Neural cell (in vitro differentiated cells): ENCODE data around the gene LCA5. TPM values are rescaled to one million over a fixed set of nuclear protein-coding genes. Genes with fewer than 3 reads are reported as not detected.

ENCODE experiments used
- H2AFZ ChIP-seq: fragments of 200-600, 300-800 bp; sonication (generic), shearing (Covaris generic); 2 replicates; pipeline ENCODE4 v1.6.0; 2014; ENCODE audit warnings: low read depth, mild to moderate bottlenecking, antibody characterized with exemption, low read length, moderate library complexity
- H3F3A ChIP-seq: fragments of 200-600 bp; shearing (Covaris generic); 2 replicates; pipeline ENCODE4 v1.6.1; 2016; ENCODE audit warnings: mild to moderate bottlenecking, moderate library complexity, mixed read lengths, antibody characterized with exemption, low read length; ENCODE audit not compliant: insufficient read depth, poor library complexity, severe bottlenecking
- H3K27ac ChIP-seq: fragments of 200-600, 300-800 bp; sonication (generic), shearing (Covaris generic); 2 replicates; pipeline ENCODE4 v1.5.1; 2014; ENCODE audit warnings: mild to moderate bottlenecking, low read length, moderate library complexity
- H3K27me3 ChIP-seq: fragments of 300-800, 200-600 bp; sonication (generic), shearing (Covaris generic); 2 replicates; pipeline ENCODE4 v1.6.0; 2014; ENCODE audit warnings: mild to moderate bottlenecking, low read depth, low read length, moderate library complexity; ENCODE audit not compliant: insufficient read depth
- H3K36me3 ChIP-seq: fragments of 300-800, 200-600 bp; sonication (generic), shearing (Covaris generic); 2 replicates; pipeline ENCODE4 v1.5.1; 2014; ENCODE audit warnings: mild to moderate bottlenecking, antibody characterized with exemption, low read length, moderate library complexity; ENCODE audit not compliant: insufficient read depth
- H3K4me2 ChIP-seq: fragments of 300-800, 200-600 bp; sonication (generic), shearing (Covaris generic); 2 replicates; pipeline ENCODE4 v1.6.0; 2014; ENCODE audit warnings: mild to moderate bottlenecking, low read length
- H3K4me3 ChIP-seq: fragments of 300-800, 200-600 bp; sonication (generic), shearing (Covaris generic); 2 replicates; pipeline ENCODE4 v1.5.1; 2014; ENCODE audit warnings: mild to moderate bottlenecking, low read length, moderate library complexity
- H3K79me2 ChIP-seq: fragments of 200-600 bp; shearing (Covaris generic); replicated peaks from 2 replicates; pipeline ENCODE4 v1.6.0; 2014; ENCODE audit warnings: mild to moderate bottlenecking, low read length, moderate library complexity; ENCODE audit not compliant: insufficient read depth
- H3K9ac ChIP-seq: fragments of 300-800, 200-600 bp; sonication (generic), shearing (Covaris generic); 2 replicates; pipeline ENCODE4 v1.6.1; 2016; ENCODE audit warnings: mild to moderate bottlenecking, low read length, mixed read lengths
- H3K9me2 ChIP-seq: fragments of 200-600 bp; shearing (Covaris generic); 2 replicates; pipeline ENCODE4 v1.6.1; 2016; ENCODE audit warnings: mild to moderate bottlenecking, low read length, mixed read lengths; ENCODE audit not compliant: insufficient read depth
- H3K9me3 ChIP-seq: fragments of 200-600, 300-800 bp; sonication (generic), shearing (Covaris generic); 2 replicates; pipeline ENCODE4 v1.6.1; 2016; ENCODE audit warnings: mild to moderate bottlenecking, mixed run types, low read length, moderate library complexity, mixed read lengths
- H4K20me1 ChIP-seq: fragments of 200-600 bp; shearing (Covaris generic); 2 replicates; pipeline ENCODE4 v1.6.1; 2016; ENCODE audit warnings: mild to moderate bottlenecking, mixed run types; ENCODE audit not compliant: insufficient read depth
- EP300 ChIP-seq: fragments of 450-650 bp; conservative IDR thresholded peaks from 2 replicates; pipeline ENCODE4 v1.6.1; 2014; ENCODE audit warnings: antibody characterized with exemption, mild to moderate bottlenecking, moderate library complexity; ENCODE audit not compliant: poor library complexity, severe bottlenecking
- EZH2 ChIP-seq: fragments of 200-600, 300-800 bp; shearing (Covaris generic), sonication (generic); IDR thresholded peaks from 2 replicates; pipeline ENCODE4 v1.6.1; 2014; ENCODE audit warnings: antibody characterized with exemption, low read length, borderline replicate concordance, mild to moderate bottlenecking; ENCODE audit not compliant: insufficient read depth, poor library complexity, severe bottlenecking
- MXI1 ChIP-seq: fragments of 450-650 bp; conservative IDR thresholded peaks from 2 replicates; pipeline ENCODE4 v1.6.1; 2014; ENCODE audit warnings: antibody characterized with exemption, mild to moderate bottlenecking; ENCODE audit not compliant: poor library complexity, severe bottlenecking
- POLR2AphosphoS5 ChIP-seq: IDR thresholded peaks from 2 replicates; pipeline ENCODE4 v1.6.1; 2012
- RAD21 ChIP-seq: fragments of 450-650 bp; conservative IDR thresholded peaks from 2 replicates; pipeline ENCODE4 v1.6.1; 2014; ENCODE audit warnings: antibody characterized with exemption, mild to moderate bottlenecking, moderate library complexity
- SMC3 ChIP-seq: fragments of 450-650 bp; conservative IDR thresholded peaks from 2 replicates; pipeline ENCODE4 v1.6.1; 2014; ENCODE audit warnings: antibody characterized with exemption, mild to moderate bottlenecking, moderate library complexity; ENCODE audit not compliant: poor library complexity
- TAF1 ChIP-seq: IDR thresholded peaks from 2 replicates; pipeline ENCODE4 v1.6.1; 2012; ENCODE audit warnings: low read depth
- polyA plus RNA-seq: library from polyadenylated mRNA; depleted of rRNA; stranded (reverse); fragments of >200 nt; gene quantifications from 2 replicates; pipeline ENCODE4 v1.2.3, GENCODE V29; 2014
- TF ChIP-seq, protein P1 (sequence below): fragments of 450-650 bp; IDR thresholded peaks from 2 replicates; pipeline ENCODE4 v1.5.1; 2014; ENCODE audit warnings: antibody characterized with exemption, mild to moderate bottlenecking, moderate library complexity; ENCODE audit not compliant: poor library complexity, severe bottlenecking
- TF ChIP-seq, protein P2 (sequence below): IDR thresholded peaks from 2 replicates; pipeline ENCODE4 v1.6.1; 2012; ENCODE audit warnings: borderline replicate concordance

LCA5 gene
- polyA plus RNA-seq, 1 donor from 2014 or later: 13.2 TPM

DNA sequence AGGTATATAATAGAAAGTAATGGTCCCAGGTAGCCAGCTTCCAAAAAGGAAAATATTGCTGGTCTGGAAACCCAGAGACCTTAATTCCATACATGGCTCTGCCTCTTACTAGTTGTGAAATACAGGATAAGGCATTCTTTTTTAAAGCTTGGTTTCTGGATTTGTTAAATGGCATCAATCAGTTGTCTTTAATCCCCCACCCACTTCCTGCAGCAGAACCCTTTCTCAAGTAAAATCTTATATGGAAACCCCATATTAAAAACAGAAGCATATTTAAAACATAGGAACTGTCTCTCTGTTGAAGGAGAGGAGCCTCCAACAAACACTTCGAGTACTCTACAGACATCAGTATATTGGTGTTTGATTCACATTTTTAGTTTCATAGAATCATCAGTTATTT lies 6.2 kb upstream of the LCA5 start:
- Histone ChIP-seq H4K20me1 (no peaks in the 10 kb centered on the region), H3K79me2 (peaks cover 25% of the 10 kb centered on the region), H2AFZ (no peak overlapping the region), H3K9me2 (no peaks in the 10 kb centered on the region), H3K9me3 (no peaks in the 10 kb centered on the region), H3K27ac (no peak overlapping the region), H3K4me3 (no peak overlapping the region), H3K36me3 (no peaks in the 10 kb centered on the region), H3K27me3 (no peaks in the 10 kb centered on the region), H3K4me2 (no peak overlapping the region), H3F3A (no peaks in the 10 kb centered on the region), H3K9ac (no peak overlapping the region)
- TF ChIP-seq MXI1: no peak
- no peak for TF ChIP-seq TAF1
- TF ChIP-seq POLR2AphosphoS5: no peak
- TF ChIP-seq, protein P1, sequence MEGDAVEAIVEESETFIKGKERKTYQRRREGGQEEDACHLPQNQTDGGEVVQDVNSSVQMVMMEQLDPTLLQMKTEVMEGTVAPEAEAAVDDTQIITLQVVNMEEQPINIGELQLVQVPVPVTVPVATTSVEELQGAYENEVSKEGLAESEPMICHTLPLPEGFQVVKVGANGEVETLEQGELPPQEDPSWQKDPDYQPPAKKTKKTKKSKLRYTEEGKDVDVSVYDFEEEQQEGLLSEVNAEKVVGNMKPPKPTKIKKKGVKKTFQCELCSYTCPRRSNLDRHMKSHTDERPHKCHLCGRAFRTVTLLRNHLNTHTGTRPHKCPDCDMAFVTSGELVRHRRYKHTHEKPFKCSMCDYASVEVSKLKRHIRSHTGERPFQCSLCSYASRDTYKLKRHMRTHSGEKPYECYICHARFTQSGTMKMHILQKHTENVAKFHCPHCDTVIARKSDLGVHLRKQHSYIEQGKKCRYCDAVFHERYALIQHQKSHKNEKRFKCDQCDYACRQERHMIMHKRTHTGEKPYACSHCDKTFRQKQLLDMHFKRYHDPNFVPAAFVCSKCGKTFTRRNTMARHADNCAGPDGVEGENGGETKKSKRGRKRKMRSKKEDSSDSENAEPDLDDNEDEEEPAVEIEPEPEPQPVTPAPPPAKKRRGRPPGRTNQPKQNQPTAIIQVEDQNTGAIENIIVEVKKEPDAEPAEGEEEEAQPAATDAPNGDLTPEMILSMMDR: no peak
- TF ChIP-seq, protein P2, sequence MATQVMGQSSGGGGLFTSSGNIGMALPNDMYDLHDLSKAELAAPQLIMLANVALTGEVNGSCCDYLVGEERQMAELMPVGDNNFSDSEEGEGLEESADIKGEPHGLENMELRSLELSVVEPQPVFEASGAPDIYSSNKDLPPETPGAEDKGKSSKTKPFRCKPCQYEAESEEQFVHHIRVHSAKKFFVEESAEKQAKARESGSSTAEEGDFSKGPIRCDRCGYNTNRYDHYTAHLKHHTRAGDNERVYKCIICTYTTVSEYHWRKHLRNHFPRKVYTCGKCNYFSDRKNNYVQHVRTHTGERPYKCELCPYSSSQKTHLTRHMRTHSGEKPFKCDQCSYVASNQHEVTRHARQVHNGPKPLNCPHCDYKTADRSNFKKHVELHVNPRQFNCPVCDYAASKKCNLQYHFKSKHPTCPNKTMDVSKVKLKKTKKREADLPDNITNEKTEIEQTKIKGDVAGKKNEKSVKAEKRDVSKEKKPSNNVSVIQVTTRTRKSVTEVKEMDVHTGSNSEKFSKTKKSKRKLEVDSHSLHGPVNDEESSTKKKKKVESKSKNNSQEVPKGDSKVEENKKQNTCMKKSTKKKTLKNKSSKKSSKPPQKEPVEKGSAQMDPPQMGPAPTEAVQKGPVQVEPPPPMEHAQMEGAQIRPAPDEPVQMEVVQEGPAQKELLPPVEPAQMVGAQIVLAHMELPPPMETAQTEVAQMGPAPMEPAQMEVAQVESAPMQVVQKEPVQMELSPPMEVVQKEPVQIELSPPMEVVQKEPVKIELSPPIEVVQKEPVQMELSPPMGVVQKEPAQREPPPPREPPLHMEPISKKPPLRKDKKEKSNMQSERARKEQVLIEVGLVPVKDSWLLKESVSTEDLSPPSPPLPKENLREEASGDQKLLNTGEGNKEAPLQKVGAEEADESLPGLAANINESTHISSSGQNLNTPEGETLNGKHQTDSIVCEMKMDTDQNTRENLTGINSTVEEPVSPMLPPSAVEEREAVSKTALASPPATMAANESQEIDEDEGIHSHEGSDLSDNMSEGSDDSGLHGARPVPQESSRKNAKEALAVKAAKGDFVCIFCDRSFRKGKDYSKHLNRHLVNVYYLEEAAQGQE: no peak
- no peak for TF ChIP-seq EZH2
- no peak for TF ChIP-seq SMC3
- no peak for TF ChIP-seq EP300
- TF ChIP-seq RAD21: no peak

DNA sequence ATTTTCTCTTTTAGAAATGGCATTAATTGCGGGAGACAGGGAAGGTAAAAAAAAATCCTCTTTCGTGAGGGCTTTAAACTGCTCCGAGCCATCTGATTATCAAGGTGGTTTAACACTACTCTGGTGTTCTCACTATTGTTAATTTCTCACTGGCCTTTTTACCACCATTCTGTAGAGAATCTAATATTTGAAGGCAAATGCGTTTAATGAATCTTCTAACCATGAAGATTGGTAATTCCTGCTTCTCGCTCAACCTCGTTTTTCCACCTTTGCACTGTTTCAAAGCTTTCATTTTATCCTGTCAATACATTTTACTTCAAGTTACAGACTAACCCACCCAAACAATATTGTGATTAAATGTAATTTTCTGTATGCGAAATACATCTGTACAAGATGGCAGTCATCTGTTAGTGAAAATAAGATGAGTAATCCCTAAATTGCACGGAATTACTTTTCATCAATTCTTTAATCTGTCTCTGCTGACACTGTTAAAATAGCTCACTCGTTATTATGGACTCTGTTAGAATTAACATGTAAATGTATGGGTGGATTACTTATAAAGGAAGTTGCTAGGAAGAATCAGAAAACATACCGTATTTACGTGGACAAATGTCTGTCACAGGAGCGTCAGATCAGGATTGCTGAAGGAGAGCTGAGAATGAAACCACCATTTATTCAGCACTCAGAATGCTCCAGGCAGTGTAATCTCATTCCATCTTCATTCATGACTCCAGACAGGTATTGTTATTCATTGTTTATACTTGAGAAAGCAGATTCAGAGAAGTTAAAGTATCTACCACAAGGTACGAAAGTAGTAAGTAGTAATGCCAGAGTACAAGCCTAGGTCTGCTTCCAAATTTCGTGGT lies 1.1 kb upstream of the LCA5 start:
- TF ChIP-seq, protein P1: no peak
- TF ChIP-seq RAD21 (peak; percentile 23), POLR2AphosphoS5 (peak; percentile 71), EP300 (no peak), SMC3 (peak; percentile 26), TAF1 (no peak), EZH2 (no peak)
- H3K27ac ChIP-seq: peak overlapping the region; percentile 70
- no peaks in the 10 kb centered on the region for H3K9me3 ChIP-seq
- H3K4me3 ChIP-seq: peak overlapping the region; percentile 75
- no peaks in the 10 kb centered on the region for H4K20me1 ChIP-seq
- peaks cover 60% of the 10 kb centered on the region for H3K79me2 ChIP-seq
- peak overlapping the region; percentile 72 for H3K4me2 ChIP-seq
- peak overlapping the region; percentile 74 for H3K9ac ChIP-seq
- no peaks in the 10 kb centered on the region for H3K9me2 ChIP-seq
- H3F3A ChIP-seq: no peaks in the 10 kb centered on the region
- no peaks in the 10 kb centered on the region for H3K36me3 ChIP-seq
- H3K27me3 ChIP-seq: no peaks in the 10 kb centered on the region
- peak overlapping the region; percentile 52 for H2AFZ ChIP-seq
